Measurements from ENCODE around the gene HECA. TPM values are rescaled to one million over a fixed set of nuclear protein-coding genes. Genes with fewer than 3 reads are reported as not detected.

Gene HECA
- total and polyA plus RNA-seq, 2 of the 4 experiments (the other 2 are of a cell fraction), result 3.1 to 4.3 TPM

- no peak overlapping the region for H2AK5ac ChIP-seq (ENCODE audit: low read depth, low read length)
- ChIA-PET POLR2A (ENCODE audit: unreplicated experiment) (no interaction called here), CTCF (no interaction called here)
- no peak overlapping the region for H3K27ac ChIP-seq (ENCODE audit: insufficient read depth, low read length)
- H2AFZ ChIP-seq (replicated peaks; ENCODE audit: low read length, poor library complexity), result no peak overlapping the region
- H2BK20ac ChIP-seq (ENCODE audit: low read depth, low read length), result no peak overlapping the region
- H3K9me1 ChIP-seq (ENCODE audit: insufficient read depth, low read length), result no peaks in the 10 kb centered on the region
- H3K23ac ChIP-seq (ENCODE audit: low read depth, low read length), result no peak overlapping the region
- DNase-seq, result no peak
- no peak overlapping the region for H2BK15ac ChIP-seq (ENCODE audit: low read depth, low read length)
- H4K20me1 ChIP-seq (ENCODE audit: insufficient read depth, low read length), result no peaks in the 10 kb centered on the region
- H3K56ac ChIP-seq (ENCODE audit: extremely low read depth, insufficient read depth, low read length), result no peak overlapping the region
- no peak overlapping the region for H3K14ac ChIP-seq (replicated peaks; ENCODE audit: low read depth, low read length)
- ATAC-seq (ENCODE audit: low read depth), result no peak
- TF ChIP-seq RAD21 (IDR thresholded peaks at IDR 0.05; ENCODE audit: low read length) (no peak), MAZ (IDR thresholded peaks at IDR 0.05; ENCODE audit: borderline replicate concordance, low read depth, low read length) (no peak), POLR2A (IDR thresholded peaks at IDR 0.05; ENCODE audit: low read depth, low read length) (no peak), MXI1 (IDR thresholded peaks at IDR 0.05; ENCODE audit: borderline replicate concordance, low read depth, low read length) (no peak), RFX5 (IDR thresholded peaks at IDR 0.05; ENCODE audit: low read depth, low read length) (no peak), CEBPB (IDR thresholded peaks at IDR 0.05; ENCODE audit: low read depth, low read length) (no peak), CHD1 (IDR thresholded peaks at IDR 0.05; ENCODE audit: low read depth, low read length) (no peak), MAFK (IDR thresholded peaks at IDR 0.05; ENCODE audit: low read depth, low read length) (no peak), USF2 (IDR thresholded peaks at IDR 0.05; ENCODE audit: low read depth, low read length) (no peak), FOS (IDR thresholded peaks at IDR 0.05; ENCODE audit: low read depth, low read length) (no peak), BHLHE40 (IDR thresholded peaks at IDR 0.05; ENCODE audit: low read depth, low read length) (no peak), RCOR1 (IDR thresholded peaks at IDR 0.05; ENCODE audit: insufficient replicate concordance, low read length) (no peak), SMC3 (IDR thresholded peaks at IDR 0.05; ENCODE audit: low read depth, low read length) (no peak), NFE2L2 (IDR thresholded peaks at IDR 0.05; ENCODE audit: low read depth, low read length) (no peak), ELK1 (IDR thresholded peaks at IDR 0.05; ENCODE audit: borderline replicate concordance, low read depth, low read length) (no peak), CTCF (conservative IDR thresholded peaks at IDR 0.05; ENCODE audit: low read depth, low read length) (no peak)
- H3K4ac ChIP-seq (ENCODE audit: low read depth, low read length), result no peak overlapping the region
- intact Hi-C loops (cut with micrococcal nuclease) (no loop called here), in situ Hi-C loops (cut with MboI; ENCODE audit: low sequenced_read_pairs) (no loop called here), dilution Hi-C loops (cut with HindIII; ENCODE audit: low sequenced_read_pairs, unreplicated experiment) (no loop called here)
- no peaks in the 10 kb centered on the region for H3K4me1 ChIP-seq (ENCODE audit: control insufficient read depth, insufficient read depth, low read length)
- no peaks in the 10 kb centered on the region for H3K9me3 ChIP-seq (ENCODE audit: control insufficient read depth, insufficient read depth, low read length)
- no peak overlapping the region for H4K91ac ChIP-seq (ENCODE audit: insufficient read depth, low read depth, low read length)
- no peak overlapping the region for H3K4me2 ChIP-seq (ENCODE audit: low read depth, low read length)
- no peak overlapping the region for H3K4me3 ChIP-seq (ENCODE audit: insufficient read depth, low read depth, low read length)
- H3K79me1 ChIP-seq (ENCODE audit: low read depth in 1 of 2, low read length in 2 of 2), result no peaks in the 10 kb centered on the region
- H3K36me3 ChIP-seq (ENCODE audit: control insufficient read depth, insufficient read depth, low read length), result no peaks in the 10 kb centered on the region
- no peak overlapping the region for H4K5ac ChIP-seq (ENCODE audit: low read depth, low read length)
- H4K8ac ChIP-seq (ENCODE audit: low read depth in 2 of 2, low read length in 2 of 2), result no peak overlapping the region
- H3K27me3 ChIP-seq (ENCODE audit: control insufficient read depth, insufficient read depth, low read length), result no peaks in the 10 kb centered on the region
- no peak overlapping the region for H2BK5ac ChIP-seq (ENCODE audit: low read depth, low read length, poor library complexity, severe bottlenecking)
- no peak overlapping the region for H3K18ac ChIP-seq (ENCODE audit: low read depth, low read length)
- WGBS, 2 experiments (ENCODE audit: extremely low coverage in 2 of 2, insufficient read length in 1 of 2), result no CpG with 5 or more reads among the region's 4 CpGs
- H2BK120ac ChIP-seq (ENCODE audit: low read depth, low read length), result no peak overlapping the region
- no peak overlapping the region for H2AK9ac ChIP-seq (replicated peaks; ENCODE audit: low read depth, low read length, poor library complexity)
- no TSS peak for BruUV-seq (replicated peaks)
- no peak overlapping the region for H3K9ac ChIP-seq (ENCODE audit: low read depth, low read length)
Measured at GRCh38 chr6:139187489-139187888, 52.6 kb downstream of the HECA start.
